NCI-H2081 treated with DMSO at 0.1 percent for 48 hours (cell line): ENCODE data around the gene PPARG.

Source experiments
- DNase-seq: peaks from one replicate; lab custom pipeline; 2025; lab: John Stamatoyannopoulos, UW

Gene PPARG

GRCh38 chr3:12345584-12346494, 57.0 kb downstream of the PPARG start:
- DNase-seq: no peak

- no peak for DNase-seq
These were observed 58.4 kb downstream of the PPARG start for GRCh38 chr3:12347301-12347700.

DNA sequence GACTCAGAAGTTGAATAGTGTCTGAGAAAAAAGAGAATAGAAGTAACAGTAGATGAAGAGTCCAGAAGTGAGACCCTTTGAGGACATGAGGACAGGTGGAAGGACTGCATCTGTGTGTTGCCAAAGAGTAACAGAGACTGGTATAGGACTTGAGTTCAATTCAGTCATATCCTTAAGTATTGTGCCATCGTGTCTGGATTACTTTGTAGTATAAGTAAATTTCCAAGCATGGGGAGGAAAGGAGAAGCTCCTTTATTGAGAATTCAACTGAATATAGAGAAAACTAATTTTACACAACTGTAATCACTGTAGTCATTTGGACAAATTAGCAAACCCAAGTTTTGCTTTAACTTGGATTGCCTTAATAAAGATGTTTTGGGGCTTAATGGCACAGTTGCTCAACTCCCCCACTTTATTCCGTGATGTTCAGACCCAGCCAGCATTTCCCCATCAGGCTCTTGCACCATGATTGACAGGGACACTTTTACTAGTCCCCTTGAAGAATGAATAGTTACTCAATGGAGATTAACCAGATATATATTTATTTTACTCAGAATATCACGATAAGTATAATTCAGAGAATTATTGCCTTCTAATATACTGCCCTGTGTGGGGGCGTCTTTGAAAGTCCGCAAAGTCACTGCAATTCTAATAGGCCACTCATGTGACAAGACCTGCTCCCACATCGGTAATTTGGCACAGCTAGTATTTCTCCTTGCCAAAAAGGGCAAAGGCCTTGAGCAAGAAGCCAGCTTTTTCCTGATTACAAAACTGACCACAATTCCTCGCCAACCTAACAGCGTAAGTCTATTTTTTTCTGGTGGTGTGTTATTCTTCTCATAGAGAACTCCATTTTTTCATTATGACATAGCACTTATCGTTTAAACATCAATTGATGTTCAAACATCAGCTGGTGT, 61.3 kb downstream of the PPARG start:
- no peak for DNase-seq

GRCh38 chr3:12351145-12351544, 62.3 kb downstream of the PPARG start:
- no peak for DNase-seq

DNA sequence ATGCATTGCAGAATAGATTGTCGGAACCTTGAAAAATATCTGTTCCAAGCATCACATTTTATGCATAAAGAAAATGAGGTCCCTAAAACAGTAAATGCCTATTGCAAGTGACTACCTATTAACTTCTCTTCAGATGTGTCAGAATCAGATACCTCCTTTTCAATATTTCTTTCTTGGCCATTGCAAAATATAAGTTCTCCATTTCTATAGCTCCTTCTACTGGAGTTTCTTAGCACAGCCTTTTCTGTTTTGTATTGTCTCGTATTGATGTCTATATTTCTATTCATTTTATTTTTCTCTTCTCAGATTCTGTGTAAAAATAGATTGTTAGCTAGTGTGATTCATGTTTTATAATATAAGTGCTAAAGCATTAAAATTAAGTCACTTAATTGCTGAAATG, 63.4 kb downstream of the PPARG start:
- DNase-seq: no peak

GRCh38 chr3:12352755-12353154, 63.9 kb downstream of the PPARG start:
- DNase-seq: no peak

DNA sequence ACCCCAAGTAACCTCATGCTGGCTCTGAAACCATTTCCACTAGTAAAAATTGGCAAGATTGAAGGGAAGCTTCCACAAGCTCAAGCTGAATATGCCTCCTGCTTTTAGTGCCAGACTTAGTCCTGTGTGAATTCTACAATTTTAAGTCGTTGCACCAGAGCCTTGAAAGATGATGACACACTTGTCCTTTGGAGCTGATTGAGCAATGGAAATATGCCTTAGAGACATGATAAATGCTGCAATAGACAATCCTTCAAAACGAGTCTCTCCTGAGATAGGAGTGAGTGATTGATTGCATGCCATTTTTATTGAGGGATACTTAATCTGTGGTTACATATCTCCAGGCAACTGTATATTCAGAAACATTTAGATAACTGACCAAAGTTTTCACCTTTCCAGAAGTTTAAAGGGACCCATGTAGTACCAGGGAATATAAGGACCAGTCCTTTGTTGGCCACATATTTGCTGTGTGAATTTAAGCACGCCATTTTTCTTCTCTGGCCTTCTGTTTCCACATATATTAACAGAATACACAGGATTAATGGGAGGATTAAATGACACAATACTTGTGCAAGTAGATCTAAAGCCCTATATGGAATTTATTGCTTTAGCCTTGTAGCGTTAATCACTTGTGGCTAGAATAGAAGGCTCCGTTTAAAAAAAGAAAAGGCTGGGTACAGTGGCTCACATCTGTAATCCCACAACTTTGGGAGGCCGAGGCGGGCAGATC, 65.1 kb downstream of the PPARG start:
- no peak for DNase-seq

- no peak for DNase-seq
These were observed 67.3 kb downstream of the PPARG start for GRCh38 chr3:12356175-12356574.

DNA sequence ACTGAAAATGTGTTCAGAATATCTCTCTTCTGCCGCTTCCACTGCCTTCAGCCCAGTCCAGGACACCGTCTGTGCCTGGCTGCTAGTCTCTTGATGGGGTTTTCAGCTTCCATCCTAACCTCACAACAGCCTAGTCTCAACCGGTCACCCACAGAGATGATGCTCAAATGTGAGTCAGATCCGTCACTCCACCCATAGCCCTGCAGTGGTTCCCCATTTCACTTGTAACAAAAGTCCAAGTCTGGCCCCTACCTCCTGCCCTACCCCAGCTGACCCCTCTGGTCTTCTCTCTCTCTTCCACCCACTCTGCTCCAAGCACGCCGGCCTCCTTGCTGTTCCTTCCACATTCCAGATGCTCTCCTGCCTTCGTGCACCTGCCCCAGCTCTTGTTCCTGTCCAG, 68.1 kb downstream of the PPARG start:
- DNase-seq: no peak

GRCh38 chr3:12357456-12357855, 68.6 kb downstream of the PPARG start:
- no peak for DNase-seq

GRCh38 chr3:12363397-12364195, 74.7 kb downstream of the PPARG start:
- no peak for DNase-seq

GRCh38 chr3:12367346-12367745, 78.5 kb downstream of the PPARG start:
- DNase-seq: no peak

DNA sequence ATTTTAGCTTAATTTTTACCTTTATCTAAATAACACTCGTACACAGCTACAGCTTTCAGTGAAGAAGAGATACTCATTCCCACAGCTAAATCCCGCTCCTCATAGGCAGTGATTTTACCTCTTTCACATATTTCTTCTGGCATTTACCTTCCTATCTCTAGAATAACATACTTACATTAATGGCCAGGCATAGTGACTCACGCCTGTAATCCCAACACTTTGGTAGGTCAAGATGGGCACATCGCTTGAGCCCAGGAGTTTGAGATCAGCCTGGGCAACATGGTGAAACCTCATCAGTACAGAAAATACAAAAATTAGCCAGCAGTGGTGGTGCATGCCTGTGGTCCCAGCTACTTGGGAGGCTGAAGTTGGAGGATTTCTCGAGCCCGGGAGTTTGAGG, 80.2 kb downstream of the PPARG start:
- DNase-seq: no peak

DNA sequence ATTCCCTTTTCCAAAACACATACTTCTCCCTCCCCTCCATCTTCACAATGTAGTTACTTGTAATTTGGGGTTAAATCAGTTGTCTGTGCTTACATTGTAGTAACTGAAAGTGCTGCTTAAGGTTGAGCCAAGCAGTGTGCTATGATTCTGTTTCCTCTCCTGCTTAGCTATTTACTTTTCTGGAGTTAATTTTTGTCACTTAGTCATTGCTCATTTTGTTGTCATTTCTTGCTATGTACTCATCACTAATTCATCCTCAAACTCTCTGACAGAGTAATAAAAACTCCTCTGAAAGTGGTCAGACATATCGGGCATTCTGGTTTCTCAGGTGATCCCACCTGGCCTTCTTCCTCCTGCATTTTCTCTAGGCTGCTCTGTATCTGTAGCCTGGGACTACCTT, 80.7 kb downstream of the PPARG start:
- no peak for DNase-seq

DNA sequence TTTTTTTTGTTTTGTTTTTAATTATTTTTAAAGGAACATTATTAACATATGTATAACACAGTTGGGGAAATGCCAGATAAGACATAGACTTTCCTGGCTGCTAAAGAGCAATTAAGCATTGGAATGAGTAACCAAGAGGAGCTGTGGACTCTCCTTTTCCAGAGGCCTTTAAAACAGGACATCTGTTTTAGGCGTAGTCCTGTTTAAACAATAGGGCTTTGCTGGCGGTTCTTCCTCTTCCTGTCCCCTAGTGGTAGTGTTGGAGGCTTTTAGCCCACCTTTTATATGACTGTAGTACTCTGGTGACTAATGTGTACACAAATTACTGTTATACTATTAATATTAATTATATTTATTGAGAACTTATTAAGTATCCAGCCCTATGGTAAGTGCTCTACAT, 81.9 kb downstream of the PPARG start:
- DNase-seq: no peak

DNA sequence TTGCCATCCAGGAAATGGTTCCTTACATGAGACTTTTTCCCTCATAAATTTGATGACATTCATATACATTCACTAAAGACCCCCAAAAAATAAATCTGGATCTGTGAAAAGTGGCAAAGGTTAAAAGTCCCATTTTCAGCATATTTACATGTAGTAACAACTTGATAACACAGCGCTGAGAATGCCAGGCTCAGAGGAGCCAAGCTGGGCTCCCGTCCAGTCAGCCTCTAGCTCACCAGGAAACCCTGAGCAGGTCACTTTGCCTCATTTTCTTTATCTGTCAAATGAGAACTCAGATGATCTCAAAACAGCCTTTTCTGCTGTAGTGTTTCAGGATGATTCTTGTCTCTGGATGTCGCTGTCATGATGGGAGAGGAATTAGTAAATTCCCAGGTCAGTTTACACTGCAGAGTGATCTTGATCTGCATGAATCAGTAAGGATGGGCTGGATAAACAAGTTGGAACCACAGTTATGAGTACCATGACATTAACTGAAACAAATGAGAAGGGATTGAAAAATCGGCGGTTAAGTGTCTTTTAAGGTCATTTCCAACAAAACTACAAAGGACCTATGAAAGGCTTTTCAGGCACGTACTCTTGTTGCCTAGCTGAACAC, 82.8 kb downstream of the PPARG start:
- no peak for DNase-seq

DNA sequence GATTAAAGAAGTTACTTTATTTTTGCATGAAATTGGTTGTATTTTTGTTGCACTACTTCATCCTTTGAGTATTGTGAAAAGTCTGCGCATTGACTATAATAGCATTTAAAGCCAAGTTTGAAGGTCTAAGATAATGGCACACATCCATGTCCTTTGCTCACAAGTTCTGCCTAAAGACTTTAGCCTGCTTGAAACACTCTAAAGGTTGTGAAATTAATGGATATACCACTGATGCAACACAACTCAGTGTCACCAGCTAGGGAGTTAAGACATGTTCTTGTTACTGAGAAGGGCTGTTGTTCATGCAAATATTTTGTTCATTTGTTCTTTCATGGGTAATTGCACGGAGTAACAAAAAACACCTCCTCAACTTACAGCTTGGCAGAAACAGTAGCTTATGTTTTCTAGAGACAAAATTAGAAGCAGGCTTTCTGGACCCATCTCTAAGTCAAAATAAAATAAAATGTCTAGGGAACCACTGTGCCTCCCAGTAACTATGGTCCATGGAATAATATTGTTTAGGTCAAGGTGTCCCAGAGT, 83.9 kb downstream of the PPARG start:
- no peak for DNase-seq

DNA sequence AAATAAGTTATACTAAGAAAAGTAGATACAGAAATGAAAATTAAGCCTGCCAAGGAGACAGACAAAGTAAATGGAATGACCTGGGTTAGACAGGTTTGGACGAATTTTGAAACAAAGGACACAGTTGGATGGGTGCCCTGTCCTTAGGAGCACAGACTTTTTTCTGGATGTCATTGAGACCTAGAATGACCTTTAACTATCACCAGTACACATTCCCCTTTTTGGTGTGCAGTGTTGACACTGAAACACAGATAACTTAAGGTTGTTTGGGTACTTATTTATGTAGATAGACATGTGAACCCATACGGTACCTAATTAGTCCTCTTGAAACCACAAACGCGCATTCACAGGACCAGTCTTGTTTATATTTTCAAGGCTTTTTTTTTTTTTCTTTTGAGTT, 86.7 kb downstream of the PPARG start:
- no peak for DNase-seq

DNA sequence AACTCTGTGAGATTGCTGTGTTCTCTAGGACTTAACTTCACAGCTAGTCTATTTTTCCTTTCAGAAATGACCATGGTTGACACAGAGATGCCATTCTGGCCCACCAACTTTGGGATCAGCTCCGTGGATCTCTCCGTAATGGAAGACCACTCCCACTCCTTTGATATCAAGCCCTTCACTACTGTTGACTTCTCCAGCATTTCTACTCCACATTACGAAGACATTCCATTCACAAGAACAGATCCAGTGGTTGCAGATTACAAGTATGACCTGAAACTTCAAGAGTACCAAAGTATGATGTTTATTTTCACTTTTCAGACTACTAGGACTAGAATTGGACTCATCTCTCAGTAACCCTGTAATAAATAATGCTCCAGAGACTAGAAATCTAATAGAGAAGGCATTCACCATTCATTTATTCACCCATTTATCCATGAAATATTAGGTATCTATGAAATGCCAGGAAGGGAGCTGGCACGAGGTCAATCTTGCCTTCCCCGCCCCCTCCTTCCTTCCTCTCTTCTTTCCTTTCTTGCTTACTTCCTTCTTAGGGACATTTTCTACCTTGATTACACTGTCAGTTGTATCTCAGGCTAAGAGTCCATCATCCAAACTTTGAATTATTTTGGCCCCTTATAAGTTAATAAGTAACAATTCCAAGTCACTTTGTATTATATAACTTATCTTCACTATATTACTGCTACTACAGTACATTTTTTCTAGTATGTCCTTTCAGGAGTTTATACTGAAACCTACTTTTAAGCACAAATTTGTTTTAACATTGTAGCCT, 91.0 kb downstream of the PPARG start:
- no peak for DNase-seq

DNA sequence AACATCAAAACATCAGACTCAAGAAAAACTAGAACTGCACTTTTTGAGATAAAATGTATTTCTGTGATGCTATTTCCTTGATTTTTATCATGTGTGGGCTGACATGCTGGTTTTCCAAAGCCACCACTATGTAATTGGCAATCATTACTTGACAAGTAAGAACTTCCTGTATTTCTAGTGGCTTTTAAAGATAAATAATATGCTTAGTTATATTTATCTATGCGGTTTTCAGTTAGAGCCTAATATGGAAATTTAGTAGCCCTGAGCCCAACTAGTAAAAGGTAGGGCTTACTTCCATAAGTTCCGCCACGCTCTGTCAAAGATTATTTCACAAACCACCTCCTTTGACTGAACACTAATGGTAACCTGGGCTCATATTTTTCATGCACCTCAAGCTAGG, 91.6 kb downstream of the PPARG start:
- DNase-seq: no peak
